Aorta (tissue), 5 donors: Measurements from ENCODE around the gene RBM17. TPM values are rescaled to one million over a fixed set of nuclear protein-coding genes. Genes with fewer than 3 reads are reported as not detected.
"Not testable (repeated sequence)": the region's sequence is repeated elsewhere in the genome, so short reads cannot be mapped to it uniquely, and the experiment has no call there.

Experiments
- ATAC-seq: fragments of 200-7000 bp; cut with Tn5 transposase; one replicate; pipeline ENCODE4 v1.9.1; 2022; ENCODE audit warnings: moderate library complexity; ENCODE audit not compliant: low FRiP score
- DNase-seq, 2 donors: peaks; one replicate each; pipeline ENCODE4 v3.0.0-alpha.2; 2020
- H3K27ac ChIP-seq, 2 donors: one replicate each; pipeline ENCODE4 v1.5.1; 2013; ENCODE audit warnings: low read length in 2 of 2, mild to moderate bottlenecking in 2 of 2, moderate library complexity in 2 of 2, control low read depth in 1 of 2, inconsistent platforms in 1 of 2, low read depth in 1 of 2
- H3K27me3 ChIP-seq, 2 donors: one replicate each; pipeline ENCODE4 v1.6.1; 2013; ENCODE audit warnings: control low read depth in 1 of 2, low read length in 1 of 2, mild to moderate bottlenecking in 1 of 2, moderate library complexity in 1 of 2; ENCODE audit not compliant: insufficient read depth in 2 of 2, control insufficient read depth in 1 of 2
- H3K36me3 ChIP-seq, 2 donors: one replicate each; pipeline ENCODE4 v1.6.1; 2013; ENCODE audit warnings: control low read depth in 1 of 2, low read length in 1 of 2, mild to moderate bottlenecking in 1 of 2; ENCODE audit not compliant: insufficient read depth in 2 of 2, control insufficient read depth in 1 of 2
- H3K4me1 ChIP-seq, 2 donors: one replicate each; pipeline ENCODE4 v1.6.1; 2013; ENCODE audit warnings: low read length in 2 of 2, control low read depth in 1 of 2, mild to moderate bottlenecking in 1 of 2, moderate library complexity in 1 of 2; ENCODE audit not compliant: insufficient read depth in 2 of 2, control insufficient read depth in 1 of 2
- H3K4me3 ChIP-seq, 2 donors: one replicate each; pipeline ENCODE4 v1.5.1; 2013; ENCODE audit warnings: low read length in 2 of 2, control low read depth in 1 of 2, mild to moderate bottlenecking in 1 of 2
- H3K9me3 ChIP-seq: one replicate; pipeline ENCODE4 v1.6.1; 2013; ENCODE audit warnings: mild to moderate bottlenecking, low read length; ENCODE audit not compliant: control insufficient read depth
- WGBS, 2 donors: extraction: QIAGEN DNeasy Blood & Tissue Kit; methylation state at CpG; one replicate each; pipeline ENCODE4 v1.1.7; 2013; 5-methylcytosine and 5-hydroxymethylcytosine counted together
- intact Hi-C, 2 donors: fragments of 100-400 bp; cut with DNase I; formaldehyde crosslinking; loops; one replicate each; pipeline versions ENCODE4 v1.14.2 to v1.15.0; 2022
- polyA plus RNA-seq, 2 donors: library from polyadenylated mRNA; stranded (reverse); fragments of 200-250 nt; gene quantifications; one replicate each; pipeline ENCODE4 v1.2.3, GENCODE V29; 2013
- total RNA-seq, 2 donors: library from RNA; stranded (reverse); fragmentation: NEBNext Ultra II Directional; extraction: Animal tissue kit (Norgen Biotek cat#: 25700); gene quantifications; one replicate each; pipeline ENCODE4 v1.2.1, GENCODE V29; 2021
- donor health status: healthy with polysubstance abuse.
- donor health status: Bipolar disorder and iron deficiency.
- donor health status: DM: no; HTN: no; CAD: no.
- donor health status: DM: no; HTN: no; CAD: no.
- donor health status: DM: yes; HTN: yes; CAD: no.

RBM17 gene
- total and polyA plus RNA-seq, 4 donors, result 41.4 to 94.1 (median 85.7) TPM

DNA sequence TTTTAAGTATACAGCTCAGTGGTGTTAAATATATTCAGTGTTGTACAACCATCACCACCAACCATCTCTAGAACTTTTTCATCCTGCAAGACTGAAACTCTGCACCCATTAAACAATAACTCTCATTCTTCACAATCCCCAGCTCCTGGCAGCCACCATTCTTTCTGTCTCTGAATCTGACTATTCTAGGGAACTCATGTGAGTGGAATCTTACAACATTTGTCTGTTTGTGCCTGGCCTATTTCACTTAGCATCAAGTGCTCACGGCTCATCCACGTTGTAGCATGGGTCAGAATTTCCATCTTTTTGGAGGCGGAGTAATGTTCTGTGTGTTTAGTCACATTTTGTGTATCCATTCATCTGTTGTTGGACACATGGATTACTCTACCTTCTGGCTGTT is 73.1 kb downstream of the RBM17 start:
- WGBS, 2 donors, result 73% methylated on average over 3 of the region's 3 CpGs
- Histone ChIP-seq H3K4me3 (no peak overlapping the region), H3K27me3 (no peaks in the 10 kb centered on the region), H3K36me3 (no peaks in the 10 kb centered on the region), H3K27ac (no peak overlapping the region), H3K4me1 (no peaks in the 10 kb centered on the region), H3K9me3 (no peaks in the 10 kb centered on the region)
- ATAC-seq (no peak), DNase-seq (no peak)
- intact Hi-C loops, result no loop called here

DNA sequence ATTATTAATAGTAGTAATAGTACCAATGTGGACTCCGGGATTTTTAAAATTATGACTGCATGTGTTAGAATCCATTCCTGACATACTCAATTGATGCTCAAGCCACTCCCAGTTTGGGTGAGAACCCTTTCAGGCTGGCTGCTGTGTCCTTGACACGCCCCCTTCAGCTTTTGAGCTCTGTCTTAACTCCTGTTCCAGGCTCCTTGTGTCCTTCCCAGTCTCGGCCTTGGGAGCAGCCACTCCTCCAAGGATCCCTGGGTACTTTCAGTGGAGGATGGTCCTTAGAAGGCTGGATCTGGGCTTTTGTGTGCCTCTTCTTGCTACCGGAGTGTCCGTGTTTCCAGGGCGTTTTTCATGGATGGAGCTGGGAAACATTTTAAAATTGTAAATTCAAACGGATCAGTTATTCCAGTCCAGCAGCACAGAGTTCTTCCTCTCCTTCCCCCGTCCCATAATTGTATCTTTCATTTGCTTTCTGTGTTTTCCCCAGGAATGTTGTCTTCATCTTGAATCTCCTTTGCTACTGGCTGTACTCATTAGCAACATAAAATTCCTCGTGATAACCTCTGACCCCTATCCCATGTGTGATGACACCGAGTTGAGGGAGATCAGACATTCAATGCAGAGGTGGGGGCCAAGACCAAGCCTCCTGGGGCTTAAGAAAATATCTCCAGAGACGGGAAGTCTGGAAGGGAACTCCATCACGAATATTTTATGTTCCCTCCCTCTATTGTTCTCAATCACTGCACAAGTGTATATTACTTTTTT is 73.9 kb downstream of the RBM17 start:
- Histone ChIP-seq H3K27me3 (no peaks in the 10 kb centered on the region), H3K36me3 (no peaks in the 10 kb centered on the region), H3K27ac (peak overlapping the region; percentile 8 to 34), H3K4me1 (no peaks in the 10 kb centered on the region), H3K9me3 (no peaks in the 10 kb centered on the region), H3K4me3 (no peak overlapping the region)
- ATAC-seq (no peak), DNase-seq (peak in 1 of 2 donors; percentile 26)
- intact Hi-C loops, result no loop called here
- WGBS, 2 donors, result 61 to 63% methylated on average over 12 of the region's 12 CpGs

DNA sequence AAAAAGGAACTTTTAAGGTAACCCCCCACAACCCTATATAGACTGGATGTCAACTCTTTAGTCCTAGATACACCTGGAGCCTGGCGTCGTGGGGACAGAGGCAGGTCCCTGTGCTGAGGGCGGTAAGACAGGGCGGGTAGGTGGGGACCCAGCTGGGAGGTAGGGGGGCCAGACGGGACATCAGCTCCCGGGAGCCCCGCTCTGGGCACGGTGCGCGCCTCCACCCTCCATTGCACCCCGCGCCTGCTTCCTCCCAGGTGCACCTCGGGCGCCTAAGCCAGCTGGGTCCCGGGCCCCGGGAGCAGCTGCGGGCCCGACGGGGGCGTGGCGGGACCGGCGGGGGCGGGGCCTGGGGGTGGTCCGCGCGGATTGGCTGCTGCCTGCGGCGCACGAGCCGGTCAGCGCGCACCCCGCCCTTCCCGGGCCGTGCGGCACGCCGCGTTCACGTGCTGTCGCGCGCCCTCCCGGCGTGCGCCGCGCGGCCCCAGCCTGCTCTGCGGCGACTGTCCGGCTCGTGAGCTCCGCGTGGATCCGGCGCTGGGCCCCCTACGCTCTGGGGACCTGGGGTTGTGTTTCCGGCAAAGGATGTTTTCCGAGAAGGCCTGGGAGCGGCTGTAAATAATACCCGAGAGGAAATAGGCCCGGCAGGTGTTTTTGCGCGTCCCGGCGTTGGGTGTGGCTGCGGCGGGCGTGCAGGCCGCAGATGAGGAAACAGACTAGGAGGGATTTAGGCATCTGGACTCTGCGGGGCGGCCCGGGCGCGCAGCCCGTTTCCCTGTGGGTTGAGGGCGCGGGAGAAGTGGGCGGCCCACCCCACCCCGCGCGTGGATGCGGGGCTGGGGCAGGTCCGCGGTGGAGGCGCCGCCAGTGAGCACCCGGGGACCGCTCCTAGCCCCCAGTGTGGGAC is 74.8 kb downstream of the RBM17 start:
- no peaks in the 10 kb centered on the region for H3K27me3 ChIP-seq
- no peaks in the 10 kb centered on the region for H3K36me3 ChIP-seq
- no peaks in the 10 kb centered on the region for H3K4me1 ChIP-seq
- peak overlapping the region; percentile 44 to 66 for H3K4me3 ChIP-seq
- ATAC-seq (peak; percentile 97), DNase-seq (peak; percentile 93 to 97)
- intact Hi-C loops, result no loop called here
- H3K9me3 ChIP-seq, result no peaks in the 10 kb centered on the region
- WGBS, 2 donors, result 1% methylated on average over 65 to 91 of the region's 91 CpGs
- peak overlapping the region; percentile 9 to 64 for H3K27ac ChIP-seq

GRCh38 chr10:6164271-6165095 is 75.6 kb downstream of the RBM17 start:
- Histone ChIP-seq H3K4me1 (no peaks in the 10 kb centered on the region), H3K27ac (peak overlapping the region; percentile 9 to 64), H3K27me3 (no peaks in the 10 kb centered on the region), H3K4me3 (peak overlapping the region; percentile 44 to 66), H3K9me3 (no peaks in the 10 kb centered on the region), H3K36me3 (no peaks in the 10 kb centered on the region)
- intact Hi-C loops, result loop anchor here in 1 of 2 donors (5.0 kb wide), 1 partner anchor 38 kb away; the partner anchor contains the start of gene PFKFB3
- peak in 1 of 2 donors; percentile 21 for DNase-seq
- WGBS, 2 donors, result 25 to 29% methylated on average over 16 of the region's 16 CpGs
- no peak for ATAC-seq

DNA sequence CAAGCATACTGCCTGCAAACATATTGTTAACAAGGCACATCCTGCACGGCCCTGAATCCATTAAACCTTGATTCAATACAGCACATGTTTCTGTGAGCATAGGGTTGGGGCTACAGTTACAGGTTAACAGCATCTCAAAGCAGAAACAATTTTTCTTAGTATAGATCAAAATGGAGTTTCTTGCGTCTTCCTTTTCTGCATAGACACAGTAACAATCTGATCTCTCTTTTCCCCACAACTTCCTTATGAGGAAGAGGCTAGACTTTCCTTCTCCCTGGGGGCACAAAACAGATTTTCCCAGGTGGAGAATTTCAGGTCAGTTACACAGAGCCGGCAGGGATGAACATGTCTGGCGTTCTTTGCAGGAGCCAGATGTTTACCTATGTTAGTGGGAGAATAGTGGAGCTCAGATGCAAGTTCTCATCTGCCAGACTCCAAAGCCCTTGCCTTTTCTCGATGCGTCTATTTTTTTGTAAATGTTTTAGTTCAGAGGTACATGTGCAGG is 76.4 kb downstream of the RBM17 start:
- Histone ChIP-seq H3K9me3 (no peaks in the 10 kb centered on the region), H3K4me1 (no peaks in the 10 kb centered on the region), H3K27me3 (no peaks in the 10 kb centered on the region), H3K27ac (no peak overlapping the region), H3K36me3 (no peaks in the 10 kb centered on the region), H3K4me3 (no peak overlapping the region)
- ATAC-seq (no peak), DNase-seq (no peak)
- intact Hi-C loops, result loop anchor here in 1 of 2 donors (5.0 kb wide), 1 partner anchor 37 kb away; the partner anchor contains the start of gene PFKFB3
- WGBS, 2 donors, result 55 to 62% methylated on average over 6 of the region's 6 CpGs

DNA sequence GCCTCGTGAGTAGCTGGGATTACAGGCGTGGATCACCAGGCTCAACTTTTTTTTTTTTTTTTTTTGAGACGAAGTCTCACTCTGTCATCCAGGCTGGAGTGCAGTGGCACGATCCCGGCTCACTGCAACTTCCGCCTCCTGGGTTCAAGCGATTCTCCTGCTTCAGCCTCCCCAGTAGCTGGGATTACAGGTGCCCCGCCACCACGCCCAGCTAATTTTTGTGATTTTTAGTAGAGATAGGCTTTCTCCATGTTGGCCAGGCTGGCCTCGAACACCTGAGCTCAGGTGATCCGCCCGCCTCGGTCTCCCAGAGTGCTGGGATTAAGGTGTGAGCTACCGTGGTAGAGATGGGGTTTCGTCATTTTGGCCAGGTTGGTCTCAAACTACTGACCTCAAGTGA is 77.1 kb downstream of the RBM17 start:
- H3K36me3 ChIP-seq, H3K27ac ChIP-seq, H3K4me1 ChIP-seq, H3K27me3 ChIP-seq, H3K9me3 ChIP-seq, H3K4me3 ChIP-seq, ATAC-seq: not testable (repeated sequence)
- WGBS, 2 donors, result 93 to 96% methylated on average over 15 of the region's 15 CpGs
- peak in 1 of 2 donors; percentile 17 for DNase-seq
- intact Hi-C loops, result loop anchor here in 1 of 2 donors (5.0 kb wide), 1 partner anchor 36 kb away; the partner anchor contains the start of gene PFKFB3
